Right renal cortex interstitium (tissue), 3 donors: ENCODE results near the gene CIART. TPM values are rescaled to one million over a fixed set of nuclear protein-coding genes. Genes with fewer than 3 reads are reported as not detected.
"Not testable (repeated sequence)": the region's sequence is repeated elsewhere in the genome, so short reads cannot be mapped to it uniquely, and the experiment has no call there.

Experiments
- DNase-seq, 3 donors: peaks; one replicate each; pipeline ENCODE4 v3.0.0-alpha.2; 2013; ENCODE audit warnings: low read depth in 3 of 3, low spot score in 2 of 3
- polyA plus RNA-seq, 3 donors: library from polyadenylated mRNA; unstranded; fragments of 120-200 nt; gene quantifications; one replicate each; pipeline ENCODE4 v1.2.1, GENCODE V29; 2013; ENCODE audit not compliant: insufficient read length in 3 of 3

CIART gene, protein sequence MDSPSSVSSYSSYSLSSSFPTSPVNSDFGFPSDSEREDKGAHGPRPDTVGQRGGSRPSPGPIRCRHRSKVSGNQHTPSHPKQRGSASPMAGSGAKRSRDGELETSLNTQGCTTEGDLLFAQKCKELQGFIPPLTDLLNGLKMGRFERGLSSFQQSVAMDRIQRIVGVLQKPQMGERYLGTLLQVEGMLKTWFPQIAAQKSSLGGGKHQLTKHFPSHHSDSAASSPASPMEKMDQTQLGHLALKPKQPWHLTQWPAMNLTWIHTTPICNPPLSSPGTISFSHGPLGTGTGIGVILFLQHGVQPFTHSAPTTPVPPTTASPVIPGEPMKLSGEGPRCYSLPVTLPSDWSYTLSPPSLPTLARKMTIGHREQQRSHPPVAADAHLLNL
- 1 to 10 TPM; 7.1 to 8.3 (median 7.6) TPM for polyA plus RNA-seq

DNA sequence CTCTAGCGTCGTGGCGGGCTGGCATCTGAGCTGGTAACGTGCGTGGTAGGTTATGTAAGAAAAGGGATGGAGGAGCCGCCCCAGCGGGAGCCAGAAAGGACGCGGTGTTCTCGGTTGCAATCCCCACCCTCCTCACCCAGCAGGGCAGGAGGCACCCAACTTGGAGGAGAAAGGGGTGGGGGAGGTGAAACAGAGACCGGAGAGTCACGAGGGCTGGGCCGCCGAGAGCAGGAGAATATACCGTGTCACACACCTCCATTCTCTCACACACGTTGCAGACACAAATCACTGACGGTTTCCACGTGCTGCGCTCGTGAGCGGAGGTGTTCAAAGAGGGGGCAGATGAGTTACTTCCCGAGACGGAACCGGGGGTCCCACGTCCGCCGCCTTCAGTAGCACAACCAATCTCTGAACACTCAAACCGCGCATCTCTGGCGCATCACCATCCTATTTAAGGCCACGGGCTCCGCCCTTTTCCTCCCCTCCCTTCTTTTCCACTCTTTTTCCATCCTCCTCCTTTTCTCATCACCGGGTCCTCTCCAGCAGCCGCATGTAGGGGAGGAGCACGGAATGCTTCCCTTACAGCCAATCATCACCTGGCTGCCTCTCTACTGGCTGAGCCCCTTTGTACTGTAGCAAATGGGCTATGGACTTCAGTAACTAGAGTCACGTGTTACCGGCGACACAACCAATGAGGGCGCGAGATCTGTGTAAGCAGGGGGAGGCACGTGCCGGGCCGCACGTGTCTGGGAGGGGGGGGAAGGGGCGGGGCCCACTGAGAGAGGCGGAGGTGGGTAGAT lies at the start of gene CIART:
TSS of gene CIART (plus strand) at position 797 of the 800 bp plus-strand sequence. CDS start 714 bp downstream, outside the sequence.
- DNase-seq, result peak; percentile 85 to 94 (median 89)

DNA sequence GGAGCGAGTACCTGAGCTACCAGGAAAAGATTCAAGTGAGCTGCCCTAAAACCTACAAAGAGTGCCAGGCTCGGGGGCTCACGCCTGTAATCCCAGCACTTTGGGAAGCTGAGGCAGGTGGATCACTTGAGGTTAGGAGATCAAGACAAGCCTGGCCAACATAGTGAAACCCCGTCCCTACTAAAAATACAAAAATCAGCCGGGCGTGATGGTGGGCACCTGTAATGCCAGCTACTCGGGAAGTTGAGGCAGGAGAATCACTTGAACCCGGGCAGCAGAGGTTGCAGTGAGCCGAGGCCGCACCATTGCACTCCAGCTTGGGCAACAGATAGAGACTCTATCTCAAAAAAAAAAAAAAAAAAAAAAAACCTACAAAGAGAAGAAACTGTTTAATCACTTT lies 49.4 kb upstream of the CIART start:
- DNase-seq, result not testable (repeated sequence)

DNA sequence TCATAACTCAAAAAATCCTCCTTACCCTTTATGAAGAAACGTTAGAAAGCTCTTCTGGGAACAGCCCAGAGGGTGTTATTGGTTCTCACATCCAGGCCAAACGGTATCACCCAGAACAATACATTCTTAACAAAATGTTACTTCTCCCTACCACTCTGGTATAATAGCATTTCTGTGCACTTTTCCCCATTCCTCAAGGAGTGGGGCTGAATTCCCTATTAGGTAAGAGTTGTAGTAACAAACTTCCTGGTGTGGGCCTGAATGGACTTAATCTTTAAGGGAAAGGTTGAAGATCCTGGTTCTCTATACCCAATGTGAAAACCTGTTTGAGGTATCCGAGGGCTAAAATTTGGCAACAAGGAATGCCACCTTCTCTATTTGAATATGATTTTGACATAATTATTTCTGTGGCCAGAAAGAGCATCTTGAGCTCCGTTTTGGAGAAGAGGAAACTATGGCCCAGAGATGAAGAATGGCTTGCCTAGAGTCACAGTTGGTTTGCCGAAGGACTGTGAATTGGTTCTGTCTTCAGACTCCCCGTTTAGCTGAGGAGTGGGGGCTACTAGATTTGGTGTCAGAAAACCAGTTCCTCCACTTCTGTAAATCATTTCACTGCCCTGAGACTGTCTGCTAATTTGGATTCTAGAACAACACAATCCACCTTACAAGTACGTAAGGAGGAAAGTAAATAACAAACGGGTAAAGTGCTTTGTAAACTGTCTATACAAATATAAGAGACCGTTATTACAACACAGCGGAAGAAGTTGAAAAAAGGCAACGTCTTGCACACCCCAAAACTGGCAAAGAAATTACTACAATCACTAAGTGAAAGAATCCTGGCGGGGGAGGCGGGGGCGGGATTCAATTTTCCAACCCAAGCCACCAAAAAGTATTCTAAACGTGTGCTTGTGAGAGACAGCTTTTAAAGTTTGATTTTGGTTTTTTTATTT lies 48.7 kb upstream of the CIART start:
- peak in 1 of 3 donors; percentile 51 for DNase-seq

DNA sequence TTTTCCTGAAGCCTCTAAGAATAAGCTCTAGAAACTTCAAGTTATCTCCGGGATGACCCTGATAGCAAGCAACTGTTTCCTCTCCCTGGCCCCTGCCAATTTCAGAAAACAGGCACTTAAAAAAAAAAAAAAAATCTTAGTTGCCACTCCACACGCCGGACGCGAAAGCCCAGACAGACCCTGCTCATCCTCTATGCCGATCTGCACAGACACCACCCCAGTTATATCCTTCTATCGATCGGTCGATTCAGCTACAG lies 48.1 kb upstream of the CIART start:
- no peak for DNase-seq

DNA sequence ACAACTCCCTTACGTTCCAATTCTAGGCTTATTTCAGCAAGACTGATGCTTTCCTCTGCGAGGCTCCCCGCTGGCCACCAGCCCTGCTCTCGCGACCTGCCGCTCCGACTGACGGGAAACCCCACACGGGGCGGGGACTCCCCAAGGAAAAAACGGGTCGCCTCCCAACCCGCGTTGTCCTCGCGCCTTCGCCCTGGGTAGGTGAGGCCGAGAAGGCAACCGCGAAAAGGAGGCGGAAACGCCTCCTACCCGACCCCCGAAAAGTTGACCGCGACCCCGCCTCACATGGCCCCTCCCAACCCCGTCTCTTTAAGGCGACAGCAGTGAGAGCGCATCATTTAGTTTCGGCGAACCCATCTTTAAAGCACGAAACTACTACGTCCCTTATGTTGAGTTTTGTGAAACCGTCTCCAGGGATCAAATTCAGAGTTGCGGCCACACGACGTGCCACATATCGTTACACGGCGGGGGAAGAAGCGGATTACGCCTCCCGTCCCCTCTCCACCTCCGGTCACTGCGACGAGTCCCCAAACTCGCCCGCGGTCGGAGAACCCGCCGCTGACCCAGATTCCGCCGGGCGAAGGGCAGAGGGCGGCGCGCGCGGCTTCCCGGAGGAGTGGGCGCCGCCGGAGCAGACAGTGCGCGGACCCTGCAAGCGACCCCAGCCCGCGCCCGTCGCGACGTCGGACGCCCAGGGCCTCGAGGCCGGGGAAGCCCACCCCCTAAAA lies 47.6 kb upstream of the CIART start:
- peak in 2 of 3 donors; percentile 64 to 72 for DNase-seq

DNA sequence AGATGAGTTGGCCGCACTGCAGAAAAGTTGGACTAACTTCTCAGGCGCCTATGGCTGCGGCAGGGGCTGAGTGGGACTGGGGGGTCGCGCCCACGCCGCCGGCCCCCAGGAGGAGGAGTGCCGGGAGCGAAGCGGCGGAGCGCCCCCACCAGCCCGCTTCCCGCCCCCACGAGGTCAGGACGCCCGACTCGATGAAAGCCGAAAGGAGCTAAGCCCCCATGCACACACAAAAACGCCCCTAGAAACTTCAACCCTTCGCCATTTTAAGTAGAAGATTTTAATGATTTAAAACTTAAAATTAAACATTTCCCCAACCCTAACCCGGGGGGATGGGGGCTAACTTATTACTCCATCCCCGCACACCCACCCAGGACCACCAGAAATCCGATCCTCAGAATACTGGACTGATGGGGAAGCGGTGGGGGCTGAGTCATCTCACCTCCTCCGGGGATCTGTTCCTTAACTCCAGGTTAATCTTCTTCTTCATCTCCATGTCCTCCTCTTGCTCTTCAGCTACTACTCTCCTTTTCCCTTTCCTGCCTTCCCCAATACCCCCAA lies 47.0 kb upstream of the CIART start:
- no peak for DNase-seq

DNA sequence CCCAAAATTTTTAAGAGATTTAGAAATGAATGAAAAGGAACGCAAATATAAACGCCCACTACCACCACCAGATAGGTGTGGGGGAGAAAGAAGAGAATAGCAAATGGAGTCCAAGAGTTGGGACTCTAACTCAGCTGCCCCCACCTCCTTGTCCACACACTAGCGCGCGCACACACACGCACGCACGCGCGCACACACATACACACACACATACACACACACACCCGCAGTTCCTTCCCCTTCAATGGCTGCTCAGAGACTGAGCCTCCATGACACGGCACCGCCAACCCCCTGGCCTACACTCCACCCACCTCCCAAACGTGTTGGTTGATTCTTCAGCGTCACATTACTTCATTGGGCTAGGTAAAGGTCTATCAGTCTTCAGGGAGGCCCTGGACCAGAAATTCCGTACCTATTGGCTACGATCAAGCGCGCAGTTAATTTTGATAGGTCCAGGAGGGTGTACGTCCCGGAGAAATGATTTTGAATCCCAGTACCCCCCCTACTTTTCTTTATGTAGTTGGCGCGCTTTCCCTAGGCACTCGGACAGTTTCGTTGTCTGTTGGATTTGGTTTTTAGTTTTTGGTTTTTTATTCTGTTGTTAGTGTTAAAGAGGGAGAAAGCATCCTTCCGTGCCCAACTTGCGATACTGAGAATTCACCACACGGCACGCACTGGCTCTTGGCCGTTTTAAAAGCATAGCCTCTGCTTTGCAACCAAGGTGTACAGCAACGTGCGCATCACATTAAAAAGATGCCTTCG lies 46.3 kb upstream of the CIART start, which contains the start of gene ANP32E:
TSS of gene ANP32E (minus strand) at position 261 of the 762 bp plus-strand sequence. CDS start 326 bp downstream, outside the sequence.
- DNase-seq, result peak in 2 of 3 donors; percentile 95 to 97

DNA sequence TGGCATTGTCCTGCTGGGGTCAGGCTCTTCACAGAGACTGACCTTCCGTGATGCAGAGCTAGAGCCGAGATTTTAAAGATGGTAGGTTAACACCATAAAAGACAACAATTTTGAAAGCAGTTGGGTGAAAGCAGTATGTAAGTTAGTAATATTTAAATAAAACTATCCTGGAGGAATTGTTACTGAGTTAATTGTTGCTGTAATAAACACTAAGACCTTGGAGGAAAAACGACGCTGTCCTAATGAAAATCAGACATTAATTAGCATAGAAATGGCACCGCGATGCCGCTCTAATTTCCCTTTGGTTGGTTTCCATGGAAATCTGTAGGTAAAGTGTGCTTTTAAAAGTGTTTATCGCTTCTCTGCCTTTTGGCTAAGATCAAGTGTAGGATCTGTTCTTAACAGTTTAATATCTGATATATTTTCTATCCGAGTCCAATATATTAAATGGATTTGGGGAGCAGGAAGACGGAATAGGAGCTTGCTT lies 45.7 kb upstream of the CIART start:
- DNase-seq, result no peak

DNA sequence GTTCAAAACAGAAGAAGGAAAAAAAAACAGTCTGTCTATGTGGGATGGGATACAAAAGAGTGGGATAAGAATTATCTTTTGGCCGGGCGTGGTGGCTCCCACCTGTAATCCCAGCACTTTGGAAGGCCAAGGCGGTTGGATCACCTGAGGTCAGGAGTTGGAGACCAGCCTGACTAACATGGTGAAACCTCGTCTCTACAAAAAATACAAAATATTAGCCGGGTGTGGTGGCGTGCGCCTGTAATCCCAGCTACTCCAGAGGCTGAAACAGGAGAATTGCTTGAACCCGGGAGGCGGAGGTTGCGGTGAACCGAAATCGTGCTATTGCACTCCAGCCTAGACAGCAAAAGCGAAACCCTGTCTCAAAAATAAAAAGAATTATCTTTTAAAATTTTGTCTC lies 45.2 kb upstream of the CIART start:
- not testable (repeated sequence) for DNase-seq

DNA sequence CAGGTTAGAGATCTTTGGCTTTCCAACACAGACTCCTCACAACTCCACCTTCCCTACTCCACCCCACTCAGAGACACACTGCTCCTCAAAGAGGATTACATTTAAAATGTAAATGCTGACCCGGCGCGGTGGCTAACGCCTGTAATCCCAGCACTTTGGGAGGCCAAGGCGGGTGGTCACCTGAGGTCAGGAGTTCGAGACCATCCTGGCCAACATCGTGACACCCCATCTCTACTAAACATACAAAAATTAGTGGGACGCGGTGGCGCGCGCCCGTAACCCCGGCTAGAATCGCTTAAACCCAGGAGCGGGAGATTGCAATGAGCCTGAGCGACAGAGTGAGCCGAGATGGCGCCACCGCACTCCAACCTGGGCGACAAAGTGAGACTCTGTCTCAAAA lies 44.6 kb upstream of the CIART start:
- no peak for DNase-seq

DNA sequence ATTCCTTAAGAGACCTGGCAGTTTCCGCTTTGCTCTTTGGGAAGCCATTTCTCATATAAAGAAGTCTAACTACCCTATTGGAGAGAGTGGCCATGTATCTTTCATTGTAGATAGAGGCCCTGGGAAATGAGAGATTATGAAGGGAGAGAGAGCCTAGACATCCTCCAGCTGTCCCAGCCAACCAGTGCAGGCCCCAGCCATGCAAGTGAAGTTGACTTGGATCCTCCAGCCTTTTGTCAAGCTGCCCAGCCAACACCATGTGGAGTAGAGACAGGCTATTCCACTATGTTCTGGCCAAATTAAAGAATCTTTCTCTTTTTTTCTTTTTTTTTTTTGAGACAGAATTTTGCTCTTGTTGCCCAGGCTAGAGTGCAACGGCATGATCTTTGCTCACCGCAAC lies 39.4 kb upstream of the CIART start:
- no peak for DNase-seq

DNA sequence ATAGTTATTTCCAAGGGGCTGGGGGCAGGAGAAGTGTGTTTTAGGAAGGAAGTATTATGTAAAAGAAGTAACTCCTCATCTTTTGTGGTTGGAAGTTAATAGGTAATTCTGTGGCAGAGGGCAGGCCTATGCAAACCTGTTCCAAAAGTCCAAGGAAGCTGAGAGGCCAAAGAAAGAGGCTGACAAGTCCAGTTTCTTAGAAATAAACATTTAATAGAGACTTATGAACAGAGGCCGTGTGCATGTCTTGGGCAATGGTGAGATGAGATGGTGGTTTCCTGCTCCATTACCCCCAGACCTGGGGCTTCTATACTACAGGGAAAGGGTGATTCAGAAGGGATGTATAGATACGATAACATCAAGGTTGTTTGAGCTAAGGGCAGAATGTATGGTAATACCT lies 32.4 kb upstream of the CIART start:
- no peak for DNase-seq

DNA sequence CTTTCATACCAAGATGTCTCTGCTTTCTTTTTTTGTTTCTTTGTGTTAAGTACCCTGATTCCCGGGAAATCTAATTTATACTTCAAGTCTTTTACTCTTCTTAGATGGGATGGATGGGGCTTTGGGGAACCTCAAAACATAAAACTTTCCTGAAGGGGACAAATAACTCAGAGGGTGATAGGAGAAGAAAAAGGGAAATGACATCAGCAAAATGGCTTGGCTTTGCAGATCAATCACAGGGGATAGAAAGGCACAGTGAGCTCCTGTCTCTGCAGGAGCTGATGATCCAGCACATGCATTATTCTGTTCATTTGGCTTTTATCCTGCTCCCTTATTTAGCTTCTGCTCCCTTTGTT lies 26.2 kb upstream of the CIART start:
- DNase-seq, result no peak

DNA sequence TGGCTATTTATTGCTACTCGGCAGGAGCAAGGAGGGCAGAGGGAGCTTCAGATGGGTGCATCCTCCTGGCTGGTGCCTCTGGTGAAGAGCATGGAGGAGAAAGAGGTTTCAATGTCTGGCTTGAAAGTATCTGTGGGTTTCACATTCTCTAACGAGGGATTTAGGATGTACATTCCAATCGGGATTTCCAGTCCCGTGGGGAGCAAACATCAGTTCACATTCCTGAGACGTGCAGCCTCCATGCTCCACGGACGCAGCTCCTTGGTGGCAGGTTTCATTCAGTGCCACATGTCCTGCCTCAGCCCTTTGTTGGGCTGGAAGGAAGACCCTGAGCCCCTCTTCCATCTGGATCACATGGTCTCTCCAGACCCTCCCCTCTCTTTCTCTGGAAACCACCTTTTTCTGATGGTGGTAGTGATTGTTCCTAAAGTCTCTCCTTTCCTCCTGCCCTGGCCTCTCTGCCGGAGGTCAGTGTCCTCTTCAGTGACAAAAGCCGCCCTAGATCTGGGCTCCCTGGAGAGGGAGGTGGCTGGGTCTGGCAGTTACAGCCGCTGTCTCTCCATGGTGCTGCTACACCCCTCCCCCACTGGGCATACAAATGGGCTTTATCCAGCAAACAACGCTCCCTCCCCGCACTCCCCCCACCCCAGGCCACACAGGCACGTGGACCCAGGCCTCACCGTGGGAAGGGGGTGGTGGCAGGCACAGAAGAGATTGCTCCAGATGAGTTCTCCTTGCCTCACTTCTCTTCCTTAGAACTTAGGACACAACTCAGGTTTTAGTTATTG lies 25.6 kb upstream of the CIART start:
- no peak for DNase-seq

DNA sequence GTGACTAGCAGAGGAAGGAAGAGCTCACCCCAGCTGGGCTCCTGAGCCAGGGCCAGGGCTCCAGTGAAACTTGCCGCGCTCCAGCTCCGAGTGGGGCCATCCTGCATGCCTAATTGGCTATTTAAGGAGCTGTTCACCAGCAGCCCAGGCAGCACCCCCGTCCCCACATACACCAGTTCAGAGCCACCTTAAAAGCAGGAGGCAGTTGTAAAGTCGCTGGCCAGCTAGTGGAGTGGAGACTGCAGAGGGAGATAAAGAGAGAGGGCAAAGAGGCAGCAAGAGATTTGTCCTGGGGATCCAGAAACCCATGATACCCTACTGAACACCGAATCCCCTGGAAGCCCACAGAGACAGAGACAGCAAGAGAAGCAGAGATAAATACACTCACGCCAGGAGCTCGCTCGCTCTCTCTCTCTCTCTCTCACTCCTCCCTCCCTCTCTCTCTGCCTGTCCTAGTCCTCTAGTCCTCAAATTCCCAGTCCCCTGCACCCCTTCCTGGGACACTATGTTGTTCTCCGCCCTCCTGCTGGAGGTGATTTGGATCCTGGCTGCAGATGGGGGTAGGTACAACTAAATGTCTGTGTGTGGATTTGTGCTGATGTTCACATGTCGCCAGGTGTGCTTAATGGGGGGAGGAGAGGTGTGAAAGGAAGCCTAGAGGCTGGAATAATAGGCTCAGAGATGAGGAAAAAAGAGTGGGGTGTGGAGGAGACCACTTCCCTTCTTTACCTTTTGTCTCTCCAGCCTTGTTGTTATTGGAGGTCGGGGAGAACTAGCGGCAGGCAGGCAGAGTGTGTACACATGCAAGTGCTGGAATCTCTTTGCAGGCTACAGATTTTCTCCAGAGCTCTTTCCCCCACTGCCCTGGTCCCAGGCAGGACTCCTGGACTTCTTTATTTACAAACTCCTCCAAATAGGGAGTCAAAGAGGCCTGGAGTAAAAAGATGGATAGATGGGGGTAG lies 24.4 kb upstream of the CIART start, which contains the start of gene CA14:
TSS of gene CA14 (plus strand) at position 151 of the 962 bp plus-strand sequence. CDS start at position 506, 355 bp downstream.
- peak in 1 of 3 donors; percentile 19 for DNase-seq

DNA sequence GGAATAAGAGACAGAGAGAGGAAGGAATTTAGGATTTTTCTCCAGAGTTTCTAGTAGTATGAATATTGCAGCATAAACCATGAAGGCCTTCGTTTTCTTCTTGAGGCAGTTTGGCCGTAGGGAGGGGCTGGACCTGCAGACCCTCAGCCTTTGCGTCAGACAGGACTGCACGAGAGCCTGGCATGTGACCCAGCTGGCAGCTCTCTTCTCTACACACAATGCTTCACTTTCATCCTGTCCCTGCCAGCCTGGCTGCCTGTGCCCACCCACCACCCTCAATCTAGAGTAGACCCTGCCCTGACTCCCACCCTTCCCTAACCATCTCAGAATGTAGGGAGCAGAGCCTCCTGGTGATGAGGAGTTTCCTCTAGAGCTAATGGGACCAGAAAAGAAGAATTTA lies 23.1 kb upstream of the CIART start:
- DNase-seq, result no peak
